ENCODE measurements around the gene TPO. TPM values are rescaled to one million over a fixed set of nuclear protein-coding genes. Genes with fewer than 3 reads are reported as not detected.

Gene TPO
- total RNA-seq, 1 experiment from 2014 or later, result not detected

DNA sequence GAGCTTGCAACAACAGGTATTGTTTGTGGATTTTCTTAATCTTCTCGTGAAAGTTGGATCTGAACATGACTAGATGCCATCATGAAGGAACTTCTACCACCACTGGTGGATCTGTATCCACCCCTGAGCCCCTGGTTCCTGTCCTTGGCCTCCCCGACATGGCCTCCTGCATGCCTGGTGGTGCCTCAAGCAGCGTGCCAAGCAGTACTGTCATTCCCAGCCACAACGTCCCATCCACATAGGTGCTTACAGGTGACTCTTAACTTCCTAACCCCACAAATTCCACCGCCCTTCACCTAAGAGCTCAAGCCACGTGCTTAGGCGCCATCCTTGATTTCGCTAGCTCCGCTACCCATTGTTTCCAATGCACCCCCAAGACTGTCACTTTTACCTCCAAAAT lies 23.1 kb downstream of the TPO start:
- no peaks in the 10 kb centered on the region for H3K27me3 ChIP-seq (ENCODE audit: control insufficient read depth, insufficient read depth, low read length)
- TF ChIP-seq, protein P1, sequence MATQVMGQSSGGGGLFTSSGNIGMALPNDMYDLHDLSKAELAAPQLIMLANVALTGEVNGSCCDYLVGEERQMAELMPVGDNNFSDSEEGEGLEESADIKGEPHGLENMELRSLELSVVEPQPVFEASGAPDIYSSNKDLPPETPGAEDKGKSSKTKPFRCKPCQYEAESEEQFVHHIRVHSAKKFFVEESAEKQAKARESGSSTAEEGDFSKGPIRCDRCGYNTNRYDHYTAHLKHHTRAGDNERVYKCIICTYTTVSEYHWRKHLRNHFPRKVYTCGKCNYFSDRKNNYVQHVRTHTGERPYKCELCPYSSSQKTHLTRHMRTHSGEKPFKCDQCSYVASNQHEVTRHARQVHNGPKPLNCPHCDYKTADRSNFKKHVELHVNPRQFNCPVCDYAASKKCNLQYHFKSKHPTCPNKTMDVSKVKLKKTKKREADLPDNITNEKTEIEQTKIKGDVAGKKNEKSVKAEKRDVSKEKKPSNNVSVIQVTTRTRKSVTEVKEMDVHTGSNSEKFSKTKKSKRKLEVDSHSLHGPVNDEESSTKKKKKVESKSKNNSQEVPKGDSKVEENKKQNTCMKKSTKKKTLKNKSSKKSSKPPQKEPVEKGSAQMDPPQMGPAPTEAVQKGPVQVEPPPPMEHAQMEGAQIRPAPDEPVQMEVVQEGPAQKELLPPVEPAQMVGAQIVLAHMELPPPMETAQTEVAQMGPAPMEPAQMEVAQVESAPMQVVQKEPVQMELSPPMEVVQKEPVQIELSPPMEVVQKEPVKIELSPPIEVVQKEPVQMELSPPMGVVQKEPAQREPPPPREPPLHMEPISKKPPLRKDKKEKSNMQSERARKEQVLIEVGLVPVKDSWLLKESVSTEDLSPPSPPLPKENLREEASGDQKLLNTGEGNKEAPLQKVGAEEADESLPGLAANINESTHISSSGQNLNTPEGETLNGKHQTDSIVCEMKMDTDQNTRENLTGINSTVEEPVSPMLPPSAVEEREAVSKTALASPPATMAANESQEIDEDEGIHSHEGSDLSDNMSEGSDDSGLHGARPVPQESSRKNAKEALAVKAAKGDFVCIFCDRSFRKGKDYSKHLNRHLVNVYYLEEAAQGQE (IDR thresholded peaks at IDR 0.05; ENCODE audit: insufficient read depth in 1 of 2, low read depth in 2 of 2, low read length in 1 of 2), result no peak
- TF ChIP-seq POLR2AphosphoS5 (IDR thresholded peaks at IDR 0.05; ENCODE audit: low read depth, low read length), result no peak
- no peak for TF ChIP-seq SIN3A (IDR thresholded peaks at IDR 0.05; ENCODE audit: borderline replicate concordance, insufficient read depth, low read depth, low read length)
- TF ChIP-seq TCF7L2 (IDR thresholded peaks at IDR 0.05; ENCODE audit: low read depth, low read length), result no peak
- TF ChIP-seq, protein P2, sequence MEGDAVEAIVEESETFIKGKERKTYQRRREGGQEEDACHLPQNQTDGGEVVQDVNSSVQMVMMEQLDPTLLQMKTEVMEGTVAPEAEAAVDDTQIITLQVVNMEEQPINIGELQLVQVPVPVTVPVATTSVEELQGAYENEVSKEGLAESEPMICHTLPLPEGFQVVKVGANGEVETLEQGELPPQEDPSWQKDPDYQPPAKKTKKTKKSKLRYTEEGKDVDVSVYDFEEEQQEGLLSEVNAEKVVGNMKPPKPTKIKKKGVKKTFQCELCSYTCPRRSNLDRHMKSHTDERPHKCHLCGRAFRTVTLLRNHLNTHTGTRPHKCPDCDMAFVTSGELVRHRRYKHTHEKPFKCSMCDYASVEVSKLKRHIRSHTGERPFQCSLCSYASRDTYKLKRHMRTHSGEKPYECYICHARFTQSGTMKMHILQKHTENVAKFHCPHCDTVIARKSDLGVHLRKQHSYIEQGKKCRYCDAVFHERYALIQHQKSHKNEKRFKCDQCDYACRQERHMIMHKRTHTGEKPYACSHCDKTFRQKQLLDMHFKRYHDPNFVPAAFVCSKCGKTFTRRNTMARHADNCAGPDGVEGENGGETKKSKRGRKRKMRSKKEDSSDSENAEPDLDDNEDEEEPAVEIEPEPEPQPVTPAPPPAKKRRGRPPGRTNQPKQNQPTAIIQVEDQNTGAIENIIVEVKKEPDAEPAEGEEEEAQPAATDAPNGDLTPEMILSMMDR (IDR thresholded peaks at IDR 0.05), result no peak

DNA sequence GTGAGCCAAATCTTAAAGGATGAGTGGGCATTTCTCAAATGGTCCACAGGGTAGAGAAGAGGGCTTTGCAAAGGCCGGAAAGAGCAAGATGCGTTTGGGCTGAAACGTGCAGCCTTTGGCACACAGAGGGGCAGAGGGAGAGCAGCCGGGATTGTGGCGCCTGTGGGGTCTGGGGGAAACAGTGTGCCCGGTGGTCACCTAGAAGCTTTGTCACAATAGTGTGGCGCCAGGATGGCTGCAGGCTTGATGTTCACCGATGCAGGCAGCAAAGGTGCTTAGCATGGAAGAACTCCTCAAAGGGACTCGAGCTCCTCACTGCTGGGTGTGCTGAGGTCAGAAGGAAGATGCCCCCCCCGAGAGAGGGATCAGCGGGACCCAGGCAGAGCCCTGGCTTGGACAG lies 23.8 kb downstream of the TPO start:
- no peak for DNase-seq (ENCODE audit: low read depth, low spot score)
- BruUV-seq (replicated peaks), result no TSS peak
- POLR2A ChIA-PET, result no interaction called here
- CTCF ChIA-PET, result interaction anchor here (0.5 kb wide), 1 partner anchor 318 kb away, joined by 3 read pairs; no protein-coding TSS in a partner anchor
- H3K9me3 ChIP-seq (ENCODE audit: control insufficient read depth, insufficient read depth, low read depth, low read length), result no peaks in the 10 kb centered on the region
- TF ChIP-seq SIN3A (IDR thresholded peaks at IDR 0.05; ENCODE audit: borderline replicate concordance, insufficient read depth, low read depth, low read length), result no peak
- H3K27ac ChIP-seq (ENCODE audit: low read length), result no peak overlapping the region
- H3K27me3 ChIP-seq (ENCODE audit: control insufficient read depth, insufficient read depth, low read length), result no peaks in the 10 kb centered on the region
- H3K4me1 ChIP-seq (ENCODE audit: control insufficient read depth, insufficient read depth, low read length), result no peaks in the 10 kb centered on the region
- H3K4me3 ChIP-seq (ENCODE audit: low read depth in 2 of 2, low read length in 2 of 2), result no peak overlapping the region
- no peak for ATAC-seq
- no peaks in the 10 kb centered on the region for H3K36me3 ChIP-seq (ENCODE audit: control insufficient read depth, insufficient read depth, low read length)
- in situ Hi-C loops (cut with HindIII; ENCODE audit: low pct_unique_long_range_greater_than_20kb, low sequenced_read_pairs), result no loop called here
- intact Hi-C loops (cut with micrococcal nuclease; ENCODE audit: unreplicated experiment), result no loop called here

More for the DNA sequence above, 23.1 kb downstream of the TPO start:
- CTCF ChIA-PET, result no interaction called here
- Histone ChIP-seq H3K4me1 (ENCODE audit: control insufficient read depth, insufficient read depth, low read length) (no peaks in the 10 kb centered on the region), H3K4me3 (ENCODE audit: low read depth in 2 of 2, low read length in 2 of 2) (no peak overlapping the region), H3K36me3 (ENCODE audit: control insufficient read depth, insufficient read depth, low read length) (no peaks in the 10 kb centered on the region), H3K9me3 (ENCODE audit: control insufficient read depth, insufficient read depth, low read depth, low read length) (no peaks in the 10 kb centered on the region), H3K27ac (ENCODE audit: low read length) (no peak overlapping the region)
- POLR2A ChIA-PET, result no interaction called here
- in situ Hi-C loops (cut with HindIII; ENCODE audit: low pct_unique_long_range_greater_than_20kb, low sequenced_read_pairs) (no loop called here), intact Hi-C loops (cut with micrococcal nuclease; ENCODE audit: unreplicated experiment) (no loop called here)
- DNase-seq (ENCODE audit: low read depth, low spot score), result no peak
- no TSS peak for BruUV-seq (replicated peaks)
- no peak for ATAC-seq

DNA sequence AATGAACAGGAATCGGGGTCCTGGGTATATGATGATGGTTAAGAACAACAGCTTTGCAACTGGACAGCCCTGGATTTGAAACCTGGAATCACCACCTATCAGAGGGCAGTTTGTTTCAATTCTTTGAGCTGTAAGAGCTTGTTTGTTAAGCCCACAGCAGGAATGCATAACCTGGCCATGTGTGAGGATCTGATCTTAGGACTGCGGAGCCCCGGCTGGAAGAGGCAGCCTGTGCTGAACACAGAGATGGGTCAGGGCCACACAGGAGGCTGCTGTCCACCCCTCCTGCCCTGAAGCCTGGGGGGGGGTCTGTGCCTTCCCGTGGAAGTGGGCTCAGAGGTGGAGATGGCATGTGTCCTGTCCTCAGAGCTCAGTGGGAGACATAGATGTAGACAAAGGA lies 24.3 kb downstream of the TPO start:
- H3K27ac ChIP-seq (ENCODE audit: low read length), result no peak overlapping the region
- ChIA-PET POLR2A (no interaction called here), CTCF (no interaction called here)
- no peak for TF ChIP-seq SIN3A (IDR thresholded peaks at IDR 0.05; ENCODE audit: borderline replicate concordance, insufficient read depth, low read depth, low read length)
- ATAC-seq (peak; percentile 51; the same call in 1 of the 2 replicates), DNase-seq (ENCODE audit: low read depth, low spot score) (no peak)
- no peaks in the 10 kb centered on the region for H3K4me1 ChIP-seq (ENCODE audit: control insufficient read depth, insufficient read depth, low read length)
- intact Hi-C loops (cut with micrococcal nuclease; ENCODE audit: unreplicated experiment) (no loop called here), in situ Hi-C loops (cut with HindIII; ENCODE audit: low pct_unique_long_range_greater_than_20kb, low sequenced_read_pairs) (no loop called here)
- no peak overlapping the region for H3K4me3 ChIP-seq (ENCODE audit: low read depth in 2 of 2, low read length in 2 of 2)
- H3K27me3 ChIP-seq (ENCODE audit: control insufficient read depth, insufficient read depth, low read length), result no peaks in the 10 kb centered on the region
- H3K9me3 ChIP-seq (ENCODE audit: control insufficient read depth, insufficient read depth, low read depth, low read length), result no peaks in the 10 kb centered on the region
- no TSS peak for BruUV-seq (replicated peaks)
- no peaks in the 10 kb centered on the region for H3K36me3 ChIP-seq (ENCODE audit: control insufficient read depth, insufficient read depth, low read length)

Data from Panc1 (cell line).